ENCODE results near the gene AMN. TPM values are rescaled to one million over a fixed set of nuclear protein-coding genes. Genes with fewer than 3 reads are reported as not detected.

Gene AMN
- polyA plus RNA-seq, 3 donors = 0.09 TPM; not detected in 2

GRCh38 chr14:102911541-102911951, 10.9 kb upstream of the AMN start:
- Histone ChIP-seq H3K9ac (ENCODE audit: insufficient read depth, low read length, poor library complexity, severe bottlenecking) (no peak overlapping the region), H3K36me3 (replicated peaks in 1 of 2; ENCODE audit: control insufficient read depth in 1 of 2, insufficient read depth in 2 of 2, low read length in 2 of 2) (peaks cover 7 to 38% of the 10 kb centered on the region in 2 donors), H3K79me2 (ENCODE audit: insufficient read depth, low read length) (no peaks in the 10 kb centered on the region), H3K4me1 (ENCODE audit: control insufficient read depth in 1 of 2, insufficient read depth in 2 of 2, low read length in 2 of 2) (no peaks in the 10 kb centered on the region), H3K4me3 (replicated peaks in 1 of 3; ENCODE audit: low read depth in 2 of 3, low read length in 3 of 3) (no peak overlapping the region), H3K4me2 (replicated peaks; ENCODE audit: extremely low read depth, low read length, poor library complexity, severe bottlenecking) (no peak overlapping the region), H3K9me3 (replicated peaks in 1 of 2; ENCODE audit: control insufficient read depth in 1 of 2, insufficient read depth in 1 of 2, low read length in 2 of 2) (no peaks in the 10 kb centered on the region), H2AFZ (ENCODE audit: insufficient read depth, low read depth, low read length, poor library complexity, severe bottlenecking) (no peak overlapping the region), H3K27ac (ENCODE audit: low read depth in 1 of 2, low read length in 2 of 2) (no peak overlapping the region), H4K20me1 (ENCODE audit: insufficient read depth, low read length) (peaks cover 49% of the 10 kb centered on the region), H3K27me3 (ENCODE audit: control insufficient read depth in 2 of 2, insufficient read depth in 2 of 2, low read length in 2 of 2) (no peaks in the 10 kb centered on the region)
- Mint-ChIP-seq H3K9me3 (peaks cover 0 to 4% (median 0%) of the 10 kb centered on the region in 7 donors), H3K4me3 (no peak overlapping the region), H3K27ac (no peak overlapping the region), H3K36me3 (peaks cover 20 to 38% of the 10 kb centered on the region in 2 donors), H3K4me1 (no peaks in the 10 kb centered on the region), H3K27me3 (ENCODE audit: low read depth in 3 of 3) (peaks cover 0 to 5% (median 0%) of the 10 kb centered on the region in 3 donors)
- intact Hi-C loops (cut with micrococcal nuclease) = no loop called here
- no peak for TF ChIP-seq CTCF (IDR thresholded peaks at IDR 0.05)
- 96% methylated on average over 19 of the region's 19 CpGs for WGBS (ENCODE audit: insufficient coverage)
- no peak for DNase-seq

GRCh38 chr14:102911991-102912761, 10.3 kb upstream of the AMN start:
- intact Hi-C loops (cut with micrococcal nuclease) = no loop called here

More at GRCh38 chr14:102911991-102912761, 10.3 kb upstream of the AMN start:
- H3K9me3 Mint-ChIP-seq = peaks cover 0 to 4% (median 0%) of the 10 kb centered on the region in 7 donors
- no peaks in the 10 kb centered on the region for H3K4me1 ChIP-seq (ENCODE audit: control insufficient read depth in 1 of 2, insufficient read depth in 2 of 2, low read length in 2 of 2)
- peak overlapping the region in 2 of 7 donors; percentile 31 to 35 for H3K27ac Mint-ChIP-seq
- no peaks in the 10 kb centered on the region for H3K4me1 Mint-ChIP-seq
- peaks cover 6 to 32% of the 10 kb centered on the region in 2 donors for H3K36me3 ChIP-seq (replicated peaks in 1 of 2; ENCODE audit: control insufficient read depth in 1 of 2, insufficient read depth in 2 of 2, low read length in 2 of 2)
- 95% methylated on average over 17 of the region's 21 CpGs for WGBS (ENCODE audit: insufficient coverage)
- peaks cover 49% of the 10 kb centered on the region for H4K20me1 ChIP-seq (ENCODE audit: insufficient read depth, low read length)
- H3K4me2 ChIP-seq (replicated peaks; ENCODE audit: extremely low read depth, low read length, poor library complexity, severe bottlenecking) = no peak overlapping the region
- no peaks in the 10 kb centered on the region for H3K79me2 ChIP-seq (ENCODE audit: insufficient read depth, low read length)
- no peak overlapping the region for H3K4me3 Mint-ChIP-seq
- no peaks in the 10 kb centered on the region for H3K27me3 ChIP-seq (ENCODE audit: control insufficient read depth in 2 of 2, insufficient read depth in 2 of 2, low read length in 2 of 2)
- H3K27ac ChIP-seq (ENCODE audit: low read depth in 1 of 2, low read length in 2 of 2) = no peak overlapping the region
- no peak overlapping the region for H3K4me3 ChIP-seq (replicated peaks in 1 of 3; ENCODE audit: low read depth in 2 of 3, low read length in 3 of 3)
- no peaks in the 10 kb centered on the region for H3K9me3 ChIP-seq (replicated peaks in 1 of 2; ENCODE audit: control insufficient read depth in 1 of 2, insufficient read depth in 1 of 2, low read length in 2 of 2)
- no peak overlapping the region for H3K9ac ChIP-seq (ENCODE audit: insufficient read depth, low read length, poor library complexity, severe bottlenecking)
- no peak for DNase-seq
- peaks cover 15 to 32% of the 10 kb centered on the region in 2 donors for H3K36me3 Mint-ChIP-seq
- TF ChIP-seq CTCF (IDR thresholded peaks at IDR 0.05) = no peak
- peaks cover 0 to 5% (median 0%) of the 10 kb centered on the region in 3 donors for H3K27me3 Mint-ChIP-seq (ENCODE audit: low read depth in 3 of 3)
- H2AFZ ChIP-seq (ENCODE audit: insufficient read depth, low read depth, low read length, poor library complexity, severe bottlenecking) = no peak overlapping the region

All from CD14-positive monocyte (primary cell).